GM12801 (cell line): Measurements from ENCODE around the gene SYTL3.

Source experiments
- CTCF ChIP-seq: IDR thresholded peaks from one replicate; pipeline ENCODE4 v1.5.1; 2011; ENCODE audit warnings: control low read depth; ENCODE audit not compliant: insufficient read length; ENCODE audit errors: extremely low read depth

Gene SYTL3

GRCh38 chr6:158684745-158685324 lies 35.0 kb downstream of the SYTL3 start:
- TF ChIP-seq CTCF = no peak

- no peak for TF ChIP-seq CTCF
These were observed 36.5 kb downstream of the SYTL3 start for GRCh38 chr6:158686311-158686710.

- TF ChIP-seq CTCF = no peak
These were observed 37.0 kb downstream of the SYTL3 start for GRCh38 chr6:158686791-158687381.

- TF ChIP-seq CTCF = no peak
These were observed 37.7 kb downstream of the SYTL3 start for GRCh38 chr6:158687506-158687905.

GRCh38 chr6:158688860-158689259 lies 39.0 kb downstream of the SYTL3 start:
- TF ChIP-seq CTCF = no peak

- no peak for TF ChIP-seq CTCF
These were observed 45.1 kb downstream of the SYTL3 start for GRCh38 chr6:158694913-158695312.

- no peak for TF ChIP-seq CTCF
These were observed 48.0 kb downstream of the SYTL3 start for GRCh38 chr6:158697811-158698210.
